HFF-Myc (cell line): ENCODE measurements around the gene PSEN2.

Experiments
- DNase-seq: peaks from one replicate; pipeline ENCODE4 v3.0.0-alpha.2; 2011; ENCODE audit warnings: low read depth; ENCODE audit errors: extremely low read depth
- H3K4me3 ChIP-seq: replicated peaks from 2 replicates; pipeline ENCODE4 v1.5.1; 2011; ENCODE audit warnings: low read depth, mild to moderate bottlenecking, control low read depth, low read length
- TF ChIP-seq, protein P1 (sequence below): IDR thresholded peaks from 2 replicates; pipeline ENCODE4 v1.5.1; 2012; ENCODE audit warnings: mild to moderate bottlenecking, low read depth, low read length, control low read depth; ENCODE audit errors: missing control alignments

The PSEN2 gene

GRCh38 chr1:226870401-226871279 is at the start of gene PSEN2:
PSEN2 (plus strand) TSS chr1:226870616; CDS start chr1:226881908, 11,292 bp downstream.
- peak within 1 kb of the TSS; percentile 72 for H3K4me3 ChIP-seq
- no peak for DNase-seq
- TF ChIP-seq, protein P1, sequence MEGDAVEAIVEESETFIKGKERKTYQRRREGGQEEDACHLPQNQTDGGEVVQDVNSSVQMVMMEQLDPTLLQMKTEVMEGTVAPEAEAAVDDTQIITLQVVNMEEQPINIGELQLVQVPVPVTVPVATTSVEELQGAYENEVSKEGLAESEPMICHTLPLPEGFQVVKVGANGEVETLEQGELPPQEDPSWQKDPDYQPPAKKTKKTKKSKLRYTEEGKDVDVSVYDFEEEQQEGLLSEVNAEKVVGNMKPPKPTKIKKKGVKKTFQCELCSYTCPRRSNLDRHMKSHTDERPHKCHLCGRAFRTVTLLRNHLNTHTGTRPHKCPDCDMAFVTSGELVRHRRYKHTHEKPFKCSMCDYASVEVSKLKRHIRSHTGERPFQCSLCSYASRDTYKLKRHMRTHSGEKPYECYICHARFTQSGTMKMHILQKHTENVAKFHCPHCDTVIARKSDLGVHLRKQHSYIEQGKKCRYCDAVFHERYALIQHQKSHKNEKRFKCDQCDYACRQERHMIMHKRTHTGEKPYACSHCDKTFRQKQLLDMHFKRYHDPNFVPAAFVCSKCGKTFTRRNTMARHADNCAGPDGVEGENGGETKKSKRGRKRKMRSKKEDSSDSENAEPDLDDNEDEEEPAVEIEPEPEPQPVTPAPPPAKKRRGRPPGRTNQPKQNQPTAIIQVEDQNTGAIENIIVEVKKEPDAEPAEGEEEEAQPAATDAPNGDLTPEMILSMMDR: peak; percentile 4

DNA sequence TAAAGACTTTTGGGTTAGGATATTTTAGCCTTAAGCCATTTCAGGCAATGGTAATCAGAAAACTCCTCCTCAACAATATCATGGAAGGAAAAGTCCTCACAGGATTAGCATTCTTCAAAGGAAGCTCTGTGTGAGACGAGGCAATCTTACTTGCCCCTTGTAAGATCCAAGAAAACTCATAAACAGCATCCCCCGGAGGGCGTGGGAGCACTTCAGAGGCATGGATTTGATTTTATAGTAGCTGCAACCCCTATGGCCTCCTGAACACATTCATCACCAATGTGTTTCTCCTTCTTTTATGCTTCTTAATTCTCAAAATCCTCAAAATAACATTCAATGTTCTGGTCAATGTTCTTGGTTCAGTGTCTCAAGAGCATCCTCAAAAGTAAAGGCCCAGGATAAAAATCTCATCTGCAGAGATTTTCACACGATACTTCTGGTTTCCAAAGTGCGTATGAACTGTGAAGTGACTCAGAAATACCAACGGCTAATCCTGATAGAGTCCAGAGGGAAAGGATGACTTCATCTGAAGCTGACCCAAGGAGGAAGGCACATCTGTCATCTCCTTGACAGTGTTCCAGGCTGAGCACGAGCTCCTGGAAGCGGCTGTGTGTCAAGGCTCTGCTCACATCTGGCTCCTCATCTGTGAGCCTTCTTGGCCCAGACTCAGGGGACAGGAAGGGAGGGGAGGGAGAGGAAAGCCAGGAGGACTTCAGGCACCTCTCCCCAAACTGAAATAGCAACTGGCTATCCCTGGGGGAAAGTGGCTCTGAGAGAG is 49.3 kb upstream of the PSEN2 start:
- no peak overlapping the region for H3K4me3 ChIP-seq
- DNase-seq: peak; percentile 99
- TF ChIP-seq, protein P1: no peak

DNA sequence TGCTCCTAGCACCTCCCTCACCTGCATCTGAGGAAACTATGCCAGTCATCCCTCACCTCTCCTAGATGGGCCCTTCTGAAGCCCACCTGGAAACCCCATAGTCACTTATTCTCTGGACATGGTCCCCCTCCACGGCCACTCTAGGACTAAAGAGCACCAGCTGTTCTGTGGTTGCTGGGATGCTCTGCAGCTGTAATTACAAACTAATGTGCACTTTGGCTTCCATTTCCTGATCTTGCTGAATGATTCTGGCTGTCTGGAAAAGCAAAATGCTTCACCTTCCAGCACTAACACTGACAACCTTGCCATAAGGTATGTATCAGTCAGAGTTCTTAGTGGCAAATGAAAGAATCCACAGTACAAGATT is 48.7 kb upstream of the PSEN2 start:
- DNase-seq: no peak
- TF ChIP-seq, protein P1: no peak
- H3K4me3 ChIP-seq: no peak overlapping the region

- TF ChIP-seq, protein P1: no peak
- no peak overlapping the region for H3K4me3 ChIP-seq
Observed at GRCh38 chr1:226823643-226824042, 46.8 kb upstream of the PSEN2 start.

DNA sequence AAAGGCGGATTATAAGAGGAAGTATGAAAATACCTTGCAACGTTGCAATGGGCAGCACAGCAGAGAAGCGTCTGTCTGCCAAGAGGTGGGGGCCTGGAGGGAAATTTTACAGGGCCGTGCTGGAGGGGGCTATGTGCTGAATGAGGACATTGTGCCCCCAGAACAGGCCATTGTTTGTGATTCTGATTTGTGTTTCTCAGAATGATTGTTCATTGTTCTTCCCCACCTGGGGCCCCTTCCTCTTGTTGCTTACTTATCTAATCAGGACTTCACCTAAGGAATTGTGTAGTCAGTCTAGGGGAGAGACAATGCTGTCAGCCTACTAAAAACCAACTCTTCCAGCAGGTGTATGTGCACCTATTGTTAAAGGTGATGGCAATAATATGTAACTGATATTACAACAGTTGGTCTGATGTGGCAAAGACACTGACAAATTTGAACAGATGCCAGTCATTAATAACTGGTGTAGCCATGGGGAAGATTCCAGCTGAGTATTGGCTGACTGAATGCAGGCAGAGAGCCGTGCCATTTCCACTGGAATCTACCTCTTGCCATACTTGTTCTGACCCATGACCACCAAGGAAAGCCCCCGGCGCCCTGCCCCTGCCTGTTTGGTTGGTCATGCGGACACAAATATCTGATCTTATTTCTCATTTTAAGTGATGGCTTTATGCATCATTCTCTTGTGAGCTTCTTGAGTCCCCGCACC is 45.2 kb upstream of the PSEN2 start:
- TF ChIP-seq, protein P1: no peak
- DNase-seq: no peak
- no peak overlapping the region for H3K4me3 ChIP-seq

More at GRCh38 chr1:226823643-226824042, 46.8 kb upstream of the PSEN2 start:
- DNase-seq: no peak

- H3K4me3 ChIP-seq: no peak overlapping the region
- TF ChIP-seq, protein P1: no peak
Observed at GRCh38 chr1:226825746-226826100, 44.7 kb upstream of the PSEN2 start.

More at GRCh38 chr1:226825746-226826100, 44.7 kb upstream of the PSEN2 start:
- no peak for DNase-seq
